NCI-H2227 (cell line): ENCODE measurements around the gene CCDC186.
"Not testable (repeated sequence)": the region's sequence is repeated elsewhere in the genome, so short reads cannot be mapped to it uniquely, and the experiment has no call there.

Experiments used
- DNase-seq: peaks from one replicate; lab custom pipeline; 2025; ENCODE audit not compliant: unreplicated experiment; lab: John Stamatoyannopoulos, UW

Gene CCDC186

DNA sequence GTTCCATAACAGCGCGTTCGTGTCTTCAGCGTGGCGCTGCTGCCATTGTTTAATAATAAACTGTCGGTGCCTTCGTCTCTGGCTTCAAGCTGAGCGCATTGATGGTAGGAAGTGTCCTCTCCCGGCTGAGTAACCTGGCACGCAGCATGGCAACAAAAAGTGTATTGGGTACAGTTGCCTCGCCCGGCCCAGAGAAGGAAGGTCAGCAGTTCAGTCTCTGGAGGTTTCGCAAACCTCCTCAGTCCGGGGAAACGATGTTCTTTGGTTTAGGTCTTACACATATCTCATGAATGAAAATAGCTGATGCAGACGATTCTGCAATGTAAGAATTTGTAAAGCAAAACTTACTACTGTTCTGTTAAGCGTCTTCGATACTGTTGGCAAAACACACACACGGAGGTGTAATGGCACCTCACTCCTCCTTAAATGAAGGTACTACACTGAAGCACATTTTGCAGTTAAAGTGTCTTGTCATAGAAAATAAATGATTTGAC, 739 bp upstream of the CCDC186 start:
- DNase-seq = peak; percentile 49

GRCh38 chr10:114173603-114173920, 441 bp downstream of the CCDC186 start:
- DNase-seq = peak; percentile 26

DNA sequence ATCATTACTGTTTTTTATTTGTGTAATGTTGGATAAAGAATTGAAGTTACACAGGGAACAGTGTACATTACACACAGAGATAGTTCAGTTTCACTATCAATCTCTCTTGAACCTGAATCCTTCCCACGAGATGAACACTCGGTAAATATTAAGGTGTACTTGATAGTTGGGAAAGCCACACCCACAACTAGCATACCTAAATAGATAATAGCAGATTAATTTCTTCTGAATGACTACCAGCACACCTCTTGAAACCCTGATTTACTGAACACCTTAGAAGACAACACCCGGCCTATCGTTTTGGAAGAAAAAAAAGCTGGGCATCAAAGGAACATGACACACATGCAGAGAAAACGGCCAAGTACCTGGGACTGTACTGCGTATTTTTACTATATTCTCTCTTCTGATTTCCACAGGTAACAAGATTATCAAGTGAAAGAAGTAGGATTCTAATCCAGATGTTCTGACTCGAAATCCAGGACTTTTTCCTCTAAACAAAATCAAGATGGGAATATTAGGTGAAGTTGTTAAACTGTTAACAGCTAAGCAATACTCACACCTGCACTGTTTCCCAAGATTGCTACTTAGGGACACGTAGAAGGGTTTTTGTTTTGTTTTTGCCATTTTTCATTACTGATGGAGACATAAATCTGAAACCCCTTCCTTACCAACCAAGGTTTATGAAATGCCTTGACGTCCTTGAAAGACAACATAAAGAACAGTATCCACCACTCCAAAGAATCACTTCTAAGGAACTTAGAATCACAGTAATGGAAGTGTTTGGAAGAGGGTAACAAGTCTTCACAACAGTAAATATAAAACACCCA, 1.0 kb downstream of the CCDC186 start:
- DNase-seq = no peak

DNA sequence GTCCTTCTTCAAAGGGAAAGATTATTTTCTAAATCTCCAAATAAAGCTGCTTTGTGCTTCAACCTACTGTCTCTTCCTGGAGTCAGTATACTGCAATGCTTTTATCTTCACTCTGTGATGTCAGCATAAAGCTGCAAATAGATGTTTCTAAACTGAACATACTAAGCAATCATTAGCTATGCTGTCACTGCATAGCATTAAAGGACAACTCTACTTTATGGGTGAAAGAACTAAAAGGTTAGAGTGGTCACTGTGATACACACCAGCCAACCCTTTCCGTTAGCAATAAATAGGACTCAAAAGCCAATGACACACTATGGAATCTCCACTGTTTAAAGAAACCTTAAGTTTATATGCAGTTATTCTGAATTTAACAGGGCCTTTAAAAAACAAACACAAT, 1.8 kb downstream of the CCDC186 start:
- no peak for DNase-seq

DNA sequence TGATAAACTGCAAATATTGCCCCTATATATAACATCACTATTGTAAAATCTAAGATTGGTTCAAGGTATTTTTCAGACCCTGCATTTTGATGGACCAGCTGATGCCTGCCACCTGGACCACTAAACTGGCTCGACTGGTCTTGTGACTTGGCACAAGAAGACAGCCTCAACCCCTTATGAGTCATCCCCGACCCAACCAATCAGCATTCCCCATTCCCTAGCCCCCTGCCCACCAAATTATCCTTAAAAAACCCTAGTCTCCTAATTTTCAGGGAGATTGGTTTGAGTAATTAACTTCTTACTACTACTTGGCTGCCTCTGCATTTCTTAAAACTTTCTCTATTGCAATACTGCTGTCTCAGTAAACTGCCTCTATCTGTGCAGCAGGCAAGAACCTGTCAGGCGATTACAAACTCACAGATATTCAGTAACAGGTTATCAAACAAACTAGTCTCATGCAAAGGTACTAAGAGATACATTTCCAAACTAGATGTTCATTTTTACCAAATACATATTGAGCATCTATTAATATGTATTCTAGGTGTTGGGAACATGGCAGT, 5.5 kb downstream of the CCDC186 start:
- DNase-seq = no peak

- no peak for DNase-seq
Measured at GRCh38 chr10:114167985-114168384, 6.0 kb downstream of the CCDC186 start.

GRCh38 chr10:114166494-114166893, 7.5 kb downstream of the CCDC186 start:
- DNase-seq = no peak

DNA sequence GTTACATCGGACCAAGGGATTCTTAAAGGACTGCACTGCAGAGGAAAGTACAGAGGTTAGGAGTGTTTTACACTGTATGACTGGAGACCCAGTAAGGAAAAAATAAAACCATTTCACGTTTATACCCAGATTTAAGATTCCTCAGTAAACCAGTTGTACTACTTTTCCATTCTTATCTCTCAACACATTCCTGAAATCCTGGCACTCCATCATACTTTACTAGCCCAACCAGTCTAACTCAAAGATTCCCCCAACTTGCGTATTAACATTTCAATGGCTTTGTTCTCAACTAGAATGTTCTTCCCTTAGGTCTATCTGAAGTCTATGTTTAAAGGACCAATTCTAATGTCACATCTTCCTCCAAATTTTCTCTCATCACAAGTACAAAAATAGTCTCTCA, 8.0 kb downstream of the CCDC186 start:
- DNase-seq = no peak

- no peak for DNase-seq
Measured at GRCh38 chr10:114163062-114163461, 10.9 kb downstream of the CCDC186 start.

GRCh38 chr10:114157912-114158311, 16.1 kb downstream of the CCDC186 start:
- DNase-seq = no peak

- no peak for DNase-seq
Measured at GRCh38 chr10:114151892-114152291, 22.1 kb downstream of the CCDC186 start.

DNA sequence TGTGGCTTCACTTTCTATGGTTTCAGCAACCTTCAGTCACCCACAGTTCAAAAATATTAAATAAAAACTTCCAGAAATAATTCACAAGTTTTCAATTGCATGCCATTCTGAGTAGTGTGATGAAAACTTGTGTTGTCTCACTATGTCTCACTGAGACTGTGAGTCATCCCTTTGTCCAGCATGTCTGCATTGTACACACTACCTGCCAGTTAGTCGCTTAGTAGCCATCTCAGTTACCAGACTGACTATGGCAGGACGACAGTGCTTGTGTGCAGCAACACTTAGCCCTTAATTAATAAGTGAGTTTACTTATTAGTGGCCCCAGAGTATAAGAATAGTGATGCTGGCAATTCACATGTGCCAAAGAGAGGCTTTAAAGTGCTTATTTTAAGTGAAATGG, 22.5 kb downstream of the CCDC186 start:
- DNase-seq = no peak

GRCh38 chr10:114149476-114149875, 24.5 kb downstream of the CCDC186 start:
- not testable (repeated sequence) for DNase-seq

- no peak for DNase-seq
Measured at GRCh38 chr10:114143160-114143559, 30.8 kb downstream of the CCDC186 start.

- DNase-seq = peak; percentile 11
Measured at GRCh38 chr10:114142018-114142417, 32.0 kb downstream of the CCDC186 start.

DNA sequence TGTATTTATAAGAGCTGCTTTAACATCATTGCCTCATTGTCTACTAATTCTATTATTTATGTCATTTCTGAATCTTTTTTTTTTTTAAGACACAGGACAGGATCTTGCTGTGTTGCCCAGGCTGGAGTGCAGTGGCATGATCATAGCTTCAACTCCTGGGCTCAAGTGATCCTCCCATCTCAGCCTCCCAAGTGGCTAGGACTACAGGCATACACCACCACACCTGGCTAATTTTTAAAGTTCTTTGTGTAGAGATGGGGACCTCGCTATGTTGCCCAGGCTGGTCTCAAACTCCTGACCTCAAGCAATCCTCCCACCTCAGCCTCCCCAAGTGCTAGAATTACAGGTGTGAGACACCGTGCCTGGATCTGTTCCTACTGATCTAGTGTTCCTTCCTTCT, 33.2 kb downstream of the CCDC186 start:
- not testable (repeated sequence) for DNase-seq

DNA sequence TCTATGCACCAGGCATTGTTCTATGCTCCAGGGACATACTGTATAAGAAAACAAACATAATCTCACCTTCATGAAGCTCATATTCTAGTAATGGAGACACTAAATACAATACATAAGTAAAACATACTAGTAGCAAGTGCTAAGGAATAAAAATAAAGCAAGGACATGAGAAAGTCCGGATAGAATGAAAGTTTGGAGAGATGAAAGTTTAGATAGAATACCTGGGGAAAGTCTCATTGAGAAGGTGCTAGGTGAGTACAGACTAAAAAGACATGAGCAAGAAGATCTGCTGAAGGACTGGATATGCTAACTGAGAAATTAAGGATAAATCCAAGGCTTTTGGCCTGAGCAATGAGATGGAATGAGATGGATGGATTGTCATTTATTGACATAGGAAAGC, 34.0 kb downstream of the CCDC186 start:
- no peak for DNase-seq

DNA sequence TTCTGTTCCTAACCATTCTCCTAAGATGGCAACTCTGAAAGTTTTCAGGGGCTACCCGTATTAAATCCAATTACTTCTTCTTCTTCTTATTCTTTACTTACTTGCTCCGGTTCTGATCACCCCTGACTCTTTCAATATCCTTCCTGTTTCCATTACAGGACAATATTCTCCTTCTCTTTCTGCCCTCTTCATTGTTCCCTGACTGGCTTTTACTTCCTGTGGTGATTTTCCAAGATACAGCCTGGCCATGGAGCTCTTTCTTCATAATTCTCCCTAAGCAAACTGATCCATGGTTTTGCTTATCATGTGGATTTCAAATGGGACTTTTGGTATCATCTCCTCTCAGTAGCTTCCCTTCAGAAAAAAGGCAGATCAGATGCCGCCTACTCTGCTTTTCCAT, 35.4 kb downstream of the CCDC186 start:
- no peak for DNase-seq

- no peak for DNase-seq
Measured at GRCh38 chr10:114135476-114135875, 38.5 kb downstream of the CCDC186 start.

DNA sequence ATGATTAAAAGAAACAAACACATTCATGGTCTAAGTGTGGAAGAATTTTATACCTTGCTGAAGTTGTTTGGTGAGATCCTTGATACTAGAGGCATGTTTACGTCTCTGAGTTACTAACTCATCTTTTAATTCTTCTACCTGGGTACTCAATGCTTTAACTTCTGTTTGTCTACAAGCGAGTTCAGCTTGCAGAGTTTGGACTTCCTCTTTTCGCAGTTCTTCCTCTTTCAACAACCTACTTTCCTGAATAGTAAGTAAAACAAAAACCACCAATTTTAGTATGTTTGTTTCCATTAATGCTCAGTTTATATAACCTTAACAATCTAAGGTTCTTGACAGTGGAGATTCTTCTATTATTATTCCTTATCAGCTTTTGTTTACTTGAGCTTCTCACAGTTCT, 42.9 kb downstream of the CCDC186 start:
- DNase-seq = no peak

- DNase-seq = no peak
Measured at GRCh38 chr10:114121031-114121430, 53.0 kb downstream of the CCDC186 start.

DNA sequence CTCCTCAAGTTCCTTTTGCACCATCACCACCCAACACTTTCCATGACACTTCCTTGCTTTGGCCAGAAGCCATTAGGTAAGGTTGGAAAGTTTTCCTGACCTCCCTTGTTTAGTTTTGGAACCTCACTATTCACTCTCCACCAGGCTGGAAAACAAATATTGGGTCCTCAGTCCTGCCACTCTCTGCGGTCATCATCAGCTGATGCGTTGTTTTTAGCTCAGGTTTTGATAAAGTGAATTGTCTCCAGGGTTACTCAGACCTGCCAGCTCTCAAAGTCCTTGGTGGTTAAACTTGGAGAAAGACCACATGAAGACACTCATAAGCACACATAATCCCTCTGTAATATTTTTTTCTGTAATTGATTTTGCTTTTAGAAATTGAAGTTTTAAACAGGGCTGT, 55.5 kb downstream of the CCDC186 start:
- no peak for DNase-seq

GRCh38 chr10:114117728-114118127, 56.3 kb downstream of the CCDC186 start:
- no peak for DNase-seq
